Upper lobe of right lung (tissue), 1 donor: ENCODE measurements around the gene TACC3. TPM values are rescaled to one million over a fixed set of nuclear protein-coding genes. Genes with fewer than 3 reads are reported as not detected.
A peak's percentile ranks its signal among the peaks of the same experiment; 100 is the strongest.

Source experiments
- ATAC-seq: fragments of 200-7000 bp; cut with Tn5 transposase; one replicate; pipeline ENCODE4 v1.9.1; 2020; ENCODE audit warnings: mild to moderate bottlenecking, moderate library complexity
- DNase-seq: peaks from one replicate; pipeline ENCODE4 v3.0.0-alpha.2; 2020
- H3K27ac ChIP-seq: fragments of 200-600 bp; one replicate; pipeline ENCODE4 v1.8.0; 2022
- H3K27me3 ChIP-seq: fragments of 200-600 bp; one replicate; pipeline ENCODE4 v1.8.0; 2022; ENCODE audit warnings: mild to moderate bottlenecking
- H3K36me3 ChIP-seq: fragments of 200-600 bp; one replicate; pipeline ENCODE4 v1.8.0; 2022
- H3K4me1 ChIP-seq: fragments of 200-600 bp; one replicate; pipeline ENCODE4 v1.8.0; 2022
- H3K4me3 ChIP-seq: fragments of 200-600 bp; one replicate; pipeline ENCODE4 v1.8.0; 2022; ENCODE audit warnings: mild to moderate bottlenecking
- H3K9me3 ChIP-seq: fragments of 200-600 bp; one replicate; pipeline ENCODE4 v1.8.0; 2022
- CTCF ChIP-seq: fragments of 200-600 bp; IDR thresholded peaks from one replicate; pipeline ENCODE4 v1.8.0; 2022; ENCODE audit warnings: antibody characterized with exemption
- intact Hi-C: fragments of 100-400 bp; cut with DNase I; formaldehyde crosslinking; loops from one replicate; pipeline ENCODE4 v1.11.0; 2022
- total RNA-seq: library from RNA; stranded (reverse); fragmentation: NEBNext Ultra II Directional; extraction: Animal tissue kit (Norgen Biotek cat#: 25700); gene quantifications from one replicate; pipeline ENCODE4 v1.2.1, GENCODE V29; 2021
- donor health status: DM: no; HTN: yes; CAD: no; lungs with severe emphysema.

The TACC3 gene
- total RNA-seq, 1 donor from 2014 or later: 13.3 TPM

GRCh38 chr4:1768367-1769034 is 47.2 kb downstream of the TACC3 start:
- H3K4me1 ChIP-seq: peaks cover 11% of the 10 kb centered on the region
- ATAC-seq (peak; percentile 68), DNase-seq (peak; percentile 88)
- peak overlapping the region; percentile 78 for H3K27ac ChIP-seq
- intact Hi-C loops: no loop called here
- no peaks in the 10 kb centered on the region for H3K36me3 ChIP-seq
- peak overlapping the region; percentile 40 for H3K4me3 ChIP-seq
- no peaks in the 10 kb centered on the region for H3K9me3 ChIP-seq
- TF ChIP-seq CTCF: no peak
- H3K27me3 ChIP-seq: peaks cover 5% of the 10 kb centered on the region

GRCh38 chr4:1769692-1770091 is 48.4 kb downstream of the TACC3 start:
- no peaks in the 10 kb centered on the region for H3K9me3 ChIP-seq
- no peak for TF ChIP-seq CTCF
- ATAC-seq (no peak), DNase-seq (no peak)
- peak overlapping the region; percentile 78 for H3K27ac ChIP-seq
- peaks cover 6% of the 10 kb centered on the region for H3K4me1 ChIP-seq
- no peak overlapping the region for H3K4me3 ChIP-seq
- no peaks in the 10 kb centered on the region for H3K36me3 ChIP-seq
- intact Hi-C loops: no loop called here
- H3K27me3 ChIP-seq: peaks cover 5% of the 10 kb centered on the region

GRCh38 chr4:1770245-1770644 is 48.9 kb downstream of the TACC3 start:
- Histone ChIP-seq H3K4me1 (peaks cover 6% of the 10 kb centered on the region), H3K4me3 (no peak overlapping the region), H3K36me3 (no peaks in the 10 kb centered on the region), H3K9me3 (no peaks in the 10 kb centered on the region), H3K27me3 (peaks cover 5% of the 10 kb centered on the region), H3K27ac (no peak overlapping the region)
- no peak for ATAC-seq
- intact Hi-C loops: no loop called here
- no peak for DNase-seq
- TF ChIP-seq CTCF: no peak

GRCh38 chr4:1770791-1771231 is 49.5 kb downstream of the TACC3 start:
- ATAC-seq (no peak), DNase-seq (no peak)
- no peaks in the 10 kb centered on the region for H3K36me3 ChIP-seq
- peaks cover 5% of the 10 kb centered on the region for H3K27me3 ChIP-seq
- no peak overlapping the region for H3K4me3 ChIP-seq
- H3K4me1 ChIP-seq: peaks cover 6% of the 10 kb centered on the region
- intact Hi-C loops: no loop called here
- H3K27ac ChIP-seq: no peak overlapping the region
- H3K9me3 ChIP-seq: no peaks in the 10 kb centered on the region
- no peak for TF ChIP-seq CTCF

GRCh38 chr4:1771555-1772305 is 50.4 kb downstream of the TACC3 start:
- Histone ChIP-seq H3K36me3 (no peaks in the 10 kb centered on the region), H3K27ac (no peak overlapping the region), H3K27me3 (peaks cover 5% of the 10 kb centered on the region), H3K4me3 (no peak overlapping the region), H3K9me3 (no peaks in the 10 kb centered on the region), H3K4me1 (peaks cover 3% of the 10 kb centered on the region)
- no peak for TF ChIP-seq CTCF
- no peak for ATAC-seq
- no peak for DNase-seq
- intact Hi-C loops: no loop called here
